Measurements from ENCODE around the gene CFAP46. TPM values are rescaled to one million over a fixed set of nuclear protein-coding genes. Genes with fewer than 3 reads are reported as not detected.

The CFAP46 gene
- total and polyA plus RNA-seq, 2 of the 8 experiments (the other 6 are each of a cell fraction or from before 2014, with no cell fraction given): 2.6 to 4.8 TPM

- Histone ChIP-seq H3K23me2 (ENCODE audit: low read depth, low read length) (no peaks in the 10 kb centered on the region), H2AFZ (ENCODE audit: low read length) (no peak overlapping the region), H3K56ac (replicated peaks; ENCODE audit: insufficient read length, low read depth, low read length) (no peak overlapping the region), H3K4me2 (ENCODE audit: insufficient read depth in 1 of 2, low read depth in 2 of 2, low read length in 2 of 2) (no peak overlapping the region), H4K91ac (replicated peaks; ENCODE audit: insufficient read length, low read length) (no peak overlapping the region), H3K4ac (replicated peaks; ENCODE audit: insufficient read length, low read depth, low read length) (no peak overlapping the region), H2BK120ac (replicated peaks; ENCODE audit: low read depth, low read length) (no peak overlapping the region), H3K9ac (replicated peaks in 1 of 4; ENCODE audit: extremely low read depth in 1 of 4, low read depth in 3 of 4, low read length in 3 of 4) (no peak overlapping the region), H3K27me3 (replicated peaks in 1 of 4; ENCODE audit: control insufficient read depth in 3 of 4, extremely low read depth in 1 of 4, insufficient read depth in 3 of 4, low read length in 3 of 4) (peaks cover 13 to 19% (median 18%) of the 10 kb centered on the region in 4 experiments), H3K18ac (ENCODE audit: extremely low read depth, low read length) (0 out of 2 replicates have a peak overlapping the region, but pooled peaks have one; percentile 19), H3K27ac (ENCODE audit: low read depth, low read length) (no peak overlapping the region), H3K14ac (ENCODE audit: insufficient read length) (no peak overlapping the region), H2BK20ac (ENCODE audit: low read length) (no peak overlapping the region), H4K8ac (ENCODE audit: extremely low read depth, insufficient read depth, low read length) (no peak overlapping the region), H3K9me3 (ENCODE audit: insufficient read depth in 2 of 2, low read depth in 1 of 2, low read length in 1 of 2) (no peaks in the 10 kb centered on the region), H4K5ac (ENCODE audit: insufficient read length, low read depth, low read length) (no peak overlapping the region), H3K23ac (ENCODE audit: insufficient read length) (no peak overlapping the region), H2AK5ac (ENCODE audit: low read depth, low read length) (no peak overlapping the region), H4K20me1 (replicated peaks in 1 of 2; ENCODE audit: control insufficient read depth in 1 of 2, insufficient read depth in 2 of 2, low read length in 2 of 2) (peaks cover 0 to 4% of the 10 kb centered on the region in 2 experiments), H2BK12ac (ENCODE audit: low read depth, low read length) (no peak overlapping the region), H3K4me1 (replicated peaks in 1 of 4; ENCODE audit: control insufficient read depth in 3 of 4, insufficient read depth in 4 of 4, low read length in 3 of 4) (no peaks in the 10 kb centered on the region), H3K4me3 (ENCODE audit: extremely low read depth in 1 of 4, insufficient read depth in 2 of 4, low read depth in 3 of 4, low read length in 4 of 4) (no peak overlapping the region), H3K79me2 (ENCODE audit: control insufficient read depth in 1 of 2, insufficient read depth in 2 of 2, low read length in 2 of 2) (no peaks in the 10 kb centered on the region), H3K36me3 (ENCODE audit: control insufficient read depth in 2 of 4, insufficient read depth in 4 of 4, low read length in 3 of 4) (no peaks in the 10 kb centered on the region), H2BK5ac (ENCODE audit: low read depth, low read length) (no peak overlapping the region), H3K79me1 (ENCODE audit: low read depth, low read length) (no peaks in the 10 kb centered on the region), H2BK15ac (ENCODE audit: low read length) (no peak overlapping the region)
- 90% methylated on average over 44 of the region's 57 CpGs; no CpG with 5 or more reads in 1 of the 2 experiments for WGBS, 2 experiments (ENCODE audit: extremely low coverage in 1 of 2, insufficient coverage in 1 of 2, insufficient read length in 1 of 2, insufficient replicate concordance in 2 of 2, low coverage in 1 of 2, low lambda C conversion rate in 2 of 2, missing lambda C conversion rate in 1 of 2)
- DNase-seq (ENCODE audit: low read depth in 1 of 2, low spot score in 2 of 2): no peak
- no peak for FAIRE-seq
- ChIA-PET POLR2A (ENCODE audit: partially characterized antibody) (no interaction called here), CTCF (ENCODE audit: partially characterized antibody) (interaction anchor here (0.7 to 1.9 kb wide), 16 partner anchors 9 to 273 kb away, joined by 3 to 11 read pairs (median 4); no protein-coding TSS in a partner anchor)
- TF ChIP-seq CTCF (IDR thresholded peaks at IDR 0.05; ENCODE audit: control extremely low read depth in 1 of 3, insufficient read depth in 1 of 3, low read depth in 1 of 3, low read length in 3 of 3): peak in 1 of 3 experiments; percentile 21; a peak in 1 of 4 replicates
- no peak for TF ChIP-seq SRF (IDR thresholded peaks at IDR 0.05; ENCODE audit: low read depth, low read length)
Measured at GRCh38 chr10:132793871-132794849, 148.2 kb downstream of the CFAP46 start.
